Neural progenitor cell (in vitro differentiated cells): Measurements from ENCODE around the gene RTN4IP1. TPM values are rescaled to one million over a fixed set of nuclear protein-coding genes. Genes with fewer than 3 reads are reported as not detected.

Experiments
- DNase-seq: peaks from one replicate; pipeline ENCODE4 v3.0.0-alpha.2; 2016; ENCODE audit warnings: low spot score
- H2AFZ ChIP-seq: fragments of 200-600 bp; sonication (generic); replicated peaks from 2 replicates; pipeline ENCODE4 v1.6.1; 2016; ENCODE audit warnings: antibody characterized with exemption
- H3F3A ChIP-seq: fragments of 200-600 bp; sonication (generic); 2 replicates; pipeline ENCODE4 v1.6.1; 2016; ENCODE audit warnings: antibody characterized with exemption, low read depth
- H3K27ac ChIP-seq: fragments of 200-600 bp; sonication (generic); 2 replicates; pipeline ENCODE4 v1.5.1; 2016; ENCODE audit warnings: mild to moderate bottlenecking
- H3K27me3 ChIP-seq: fragments of 200-600 bp; sonication (generic); 2 replicates; pipeline ENCODE4 v1.6.1; 2016; ENCODE audit warnings: mild to moderate bottlenecking, moderate library complexity
- H3K36me3 ChIP-seq: fragments of 200-600 bp; sonication (generic); 2 replicates; pipeline ENCODE4 v1.5.1; 2016
- H3K4me1 ChIP-seq: fragments of 200-600 bp; sonication (generic); 2 replicates; pipeline ENCODE4 v1.6.1; 2016; ENCODE audit warnings: mixed run types
- H3K4me2 ChIP-seq: fragments of 200-600 bp; sonication (generic); 2 replicates; pipeline ENCODE4 v1.6.1; 2016
- H3K4me3 ChIP-seq: fragments of 200-600 bp; sonication (generic); 2 replicates; pipeline ENCODE4 v1.5.1; 2016
- H3K79me2 ChIP-seq: fragments of 200-600 bp; sonication (generic); 2 replicates; pipeline ENCODE4 v1.6.1; 2016; ENCODE audit warnings: low read depth
- H3K9ac ChIP-seq: fragments of 200-600 bp; sonication (generic); 2 replicates; pipeline ENCODE4 v1.6.1; 2016
- H3K9me3 ChIP-seq: fragments of 200-600 bp; sonication (generic); 2 replicates; pipeline ENCODE4 v1.5.1; 2016; ENCODE audit warnings: low read depth
- H4K20me1 ChIP-seq: fragments of 200-600 bp; sonication (generic); 2 replicates; pipeline ENCODE4 v1.6.1; 2016; ENCODE audit warnings: low read depth
- H3K27ac Mint-ChIP-seq: 3 replicates; pipeline ENCODE4 v1.8.0; 2021; ENCODE audit warnings: mixed read lengths
- H3K27me3 Mint-ChIP-seq: 2 replicates; pipeline ENCODE4 v1.8.0; 2022; ENCODE audit warnings: low read depth, mild to moderate bottlenecking, inconsistent platforms, moderate library complexity, mixed read lengths; ENCODE audit not compliant: insufficient read depth
- H3K36me3 Mint-ChIP-seq: 3 replicates; pipeline ENCODE4 v1.8.0; 2021; ENCODE audit warnings: mixed read lengths
- H3K4me1 Mint-ChIP-seq: 3 replicates; pipeline ENCODE4 v1.8.0; 2021; ENCODE audit warnings: mixed read lengths
- H3K4me3 Mint-ChIP-seq: 3 replicates; pipeline ENCODE4 v1.8.0; 2021; ENCODE audit warnings: mild to moderate bottlenecking, moderate library complexity, mixed read lengths
- H3K9me3 Mint-ChIP-seq: 3 replicates; pipeline ENCODE4 v1.8.0; 2020; ENCODE audit warnings: mixed read lengths
- CTCF ChIP-seq: fragments of 200-600 bp; sonication (generic); IDR thresholded peaks from 2 replicates; pipeline ENCODE4 v1.5.1; 2017; ENCODE audit warnings: antibody characterized with exemption, mild to moderate bottlenecking
- EZH2 ChIP-seq: fragments of 200-600 bp; sonication (generic); IDR thresholded peaks from 2 replicates; pipeline ENCODE4 v1.6.1; 2017; ENCODE audit warnings: antibody characterized with exemption, mild to moderate bottlenecking, moderate library complexity
- EZH2phosphoT487 ChIP-seq: fragments of 200-600 bp; sonication (generic); IDR thresholded peaks from 2 replicates; pipeline ENCODE4 v1.6.1; 2017; ENCODE audit warnings: antibody characterized with exemption
- total RNA-seq: library from RNA; depleted of rRNA; stranded (reverse); fragments of >200 nt; gene quantifications from 2 replicates; pipeline ENCODE4 v1.2.3, GENCODE V29; 2015; ENCODE audit warnings: low replicate concordance

The RTN4IP1 gene
- total RNA-seq, 1 donor from 2014 or later, result 10.2 TPM

DNA sequence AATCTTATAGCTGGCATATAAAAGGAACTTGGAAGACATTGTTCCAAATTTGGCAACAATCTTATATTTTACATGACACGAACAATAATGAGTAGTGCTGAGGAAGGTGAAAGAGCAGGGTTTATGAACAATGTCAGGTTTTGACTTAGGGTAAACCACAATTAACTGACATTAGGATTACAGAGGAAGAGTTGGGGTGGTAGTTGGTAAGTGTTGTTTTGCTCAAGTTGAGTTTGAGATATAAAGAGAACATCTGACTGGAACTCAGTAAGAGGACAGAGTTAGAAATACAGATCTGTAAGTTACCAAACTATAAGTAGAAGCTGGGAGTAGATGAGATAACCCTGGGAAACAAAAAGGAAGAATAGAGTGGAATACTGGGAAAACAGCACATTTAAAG, 15.1 kb downstream of the RTN4IP1 start:
- Histone ChIP-seq H3K36me3 (no peaks in the 10 kb centered on the region), H3K79me2 (no peaks in the 10 kb centered on the region), H2AFZ (no peak overlapping the region), H3K27me3 (no peaks in the 10 kb centered on the region), H4K20me1 (no peaks in the 10 kb centered on the region), H3K4me3 (no peak overlapping the region), H3K9ac (no peak overlapping the region), H3K27ac (no peak overlapping the region), H3K4me2 (no peak overlapping the region), H3K9me3 (no peaks in the 10 kb centered on the region), H3F3A (peaks cover 3% of the 10 kb centered on the region), H3K4me1 (peaks cover 11% of the 10 kb centered on the region)
- Mint-ChIP-seq H3K27ac (no peak overlapping the region), H3K4me3 (no peak overlapping the region), H3K36me3 (no peaks in the 10 kb centered on the region), H3K4me1 (no peaks in the 10 kb centered on the region), H3K27me3 (peaks cover 2% of the 10 kb centered on the region), H3K9me3 (no peaks in the 10 kb centered on the region)
- TF ChIP-seq EZH2 (no peak), CTCF (no peak), EZH2phosphoT487 (no peak)
- DNase-seq, result no peak

DNA sequence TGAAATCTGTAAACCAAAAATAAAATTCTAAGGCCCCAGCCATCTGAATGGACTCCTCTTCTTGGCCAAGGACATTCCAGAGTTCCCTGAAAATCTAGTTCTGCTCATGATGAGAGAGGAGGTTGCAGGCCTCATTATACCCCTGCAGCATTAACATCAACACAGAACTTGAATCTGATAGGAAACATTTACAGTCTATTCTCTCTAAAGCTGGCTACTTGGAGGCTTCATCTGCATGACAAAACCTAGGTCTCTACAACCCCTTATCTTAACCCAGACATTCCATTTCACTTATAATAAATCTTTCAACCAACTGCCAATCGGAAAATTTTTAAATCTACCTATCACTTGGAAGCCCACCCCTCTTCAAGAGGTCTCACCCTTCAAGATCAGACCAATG, 15.7 kb downstream of the RTN4IP1 start:
- Histone ChIP-seq H3K9ac (no peak overlapping the region), H3K79me2 (no peaks in the 10 kb centered on the region), H3F3A (peaks cover 3% of the 10 kb centered on the region), H3K36me3 (no peaks in the 10 kb centered on the region), H3K9me3 (no peaks in the 10 kb centered on the region), H4K20me1 (no peaks in the 10 kb centered on the region), H3K27ac (no peak overlapping the region), H2AFZ (no peak overlapping the region), H3K4me1 (peaks cover 11% of the 10 kb centered on the region), H3K4me3 (no peak overlapping the region), H3K4me2 (no peak overlapping the region), H3K27me3 (no peaks in the 10 kb centered on the region)
- Mint-ChIP-seq H3K27me3 (peaks cover 2% of the 10 kb centered on the region), H3K36me3 (no peaks in the 10 kb centered on the region), H3K4me1 (no peaks in the 10 kb centered on the region), H3K9me3 (no peaks in the 10 kb centered on the region), H3K27ac (no peak overlapping the region), H3K4me3 (no peak overlapping the region)
- TF ChIP-seq CTCF (no peak), EZH2phosphoT487 (no peak), EZH2 (no peak)
- no peak for DNase-seq

GRCh38 chr6:106612671-106613416, 16.5 kb downstream of the RTN4IP1 start:
- H3K79me2 ChIP-seq, result no peaks in the 10 kb centered on the region
- no peaks in the 10 kb centered on the region for H3K9me3 ChIP-seq
- no peak overlapping the region for H3K27ac ChIP-seq
- H2AFZ ChIP-seq, result no peak overlapping the region
- H3K36me3 ChIP-seq, result no peaks in the 10 kb centered on the region
- H3K27ac Mint-ChIP-seq, result no peak overlapping the region
- H3K9me3 Mint-ChIP-seq, result no peaks in the 10 kb centered on the region
- peaks cover 3% of the 10 kb centered on the region for H3F3A ChIP-seq
- no peak for TF ChIP-seq EZH2
- TF ChIP-seq CTCF, result no peak
- no peak for TF ChIP-seq EZH2phosphoT487
- H3K4me3 Mint-ChIP-seq, result no peak overlapping the region
- H3K4me2 ChIP-seq, result no peak overlapping the region
- no peaks in the 10 kb centered on the region for H4K20me1 ChIP-seq
- no peak for DNase-seq
- H3K4me3 ChIP-seq, result no peak overlapping the region
- peaks cover 11% of the 10 kb centered on the region for H3K4me1 ChIP-seq
- peaks cover 2% of the 10 kb centered on the region for H3K27me3 Mint-ChIP-seq
- H3K9ac ChIP-seq, result no peak overlapping the region
- no peaks in the 10 kb centered on the region for H3K27me3 ChIP-seq
- no peaks in the 10 kb centered on the region for H3K36me3 Mint-ChIP-seq
- H3K4me1 Mint-ChIP-seq, result no peaks in the 10 kb centered on the region
